SK-N-MC (cell line): ENCODE results near the gene C1orf116.

ENCODE experiments used
- DNase-seq: peaks from one replicate; pipeline ENCODE4 v3.0.0-alpha.2; 2011; ENCODE audit warnings: low read depth, low spot score
- H3K27ac ChIP-seq: fragments of 200-600 bp; sonication (generic); 2 replicates; pipeline ENCODE4 v1.5.1; 2016; ENCODE audit warnings: mixed run types
- H3K36me3 ChIP-seq: fragments of 200-600 bp; sonication (generic); 2 replicates; pipeline ENCODE4 v1.6.1; 2017; ENCODE audit warnings: antibody characterized with exemption, low read length, mixed read lengths; ENCODE audit not compliant: insufficient read depth
- H3K4me3 ChIP-seq: fragments of 200-600 bp; sonication (generic); 2 replicates; pipeline ENCODE4 v1.5.1; 2016
- H3K9ac ChIP-seq: fragments of 200-600 bp; sonication (generic); 2 replicates; pipeline ENCODE4 v1.8.0; 2017; ENCODE audit warnings: mixed run types, mixed read lengths; ENCODE audit not compliant: insufficient read length
- H3K9me3 ChIP-seq: fragments of 200-600 bp; sonication (generic); 2 replicates; pipeline ENCODE4 v1.6.1; 2017; ENCODE audit warnings: low read depth, mild to moderate bottlenecking, antibody characterized with exemption, low read length, moderate library complexity, mixed read lengths
- EZH2 ChIP-seq: fragments of 200-600 bp; sonication (generic); IDR thresholded peaks from one replicate; pipeline ENCODE4 v1.6.1; 2017; ENCODE audit warnings: antibody characterized with exemption
- FOXP2 ChIP-seq: optimal IDR thresholded peaks from 2 replicates; pipeline ENCODE3; 2011; ENCODE audit warnings: mild to moderate bottlenecking, moderate library complexity; ENCODE audit not compliant: insufficient read depth; ENCODE audit errors: extremely low read length, control extremely low read depth
- POLR2AphosphoS5 ChIP-seq: IDR thresholded peaks from 2 replicates; pipeline ENCODE4 v1.6.1; 2012; ENCODE audit warnings: mild to moderate bottlenecking, low read depth, low read length, borderline replicate concordance

The C1orf116 gene

GRCh38 chr1:207027206-207027777 lies 5.3 kb downstream of the C1orf116 start:
- H3K27ac ChIP-seq, result no peak overlapping the region
- no peaks in the 10 kb centered on the region for H3K36me3 ChIP-seq
- no peak overlapping the region for H3K4me3 ChIP-seq
- no peak for DNase-seq
- no peak overlapping the region for H3K9ac ChIP-seq
- no peaks in the 10 kb centered on the region for H3K9me3 ChIP-seq
- no peak for TF ChIP-seq FOXP2
- TF ChIP-seq EZH2, result no peak
- TF ChIP-seq POLR2AphosphoS5, result no peak

GRCh38 chr1:207026104-207026534 lies 6.4 kb downstream of the C1orf116 start:
- Histone ChIP-seq H3K4me3 (no peak overlapping the region), H3K9ac (no peak overlapping the region), H3K27ac (no peak overlapping the region), H3K9me3 (no peaks in the 10 kb centered on the region), H3K36me3 (no peaks in the 10 kb centered on the region)
- TF ChIP-seq EZH2 (no peak), FOXP2 (no peak), POLR2AphosphoS5 (no peak)
- no peak for DNase-seq

GRCh38 chr1:207025146-207025880 lies 7.2 kb downstream of the C1orf116 start:
- Histone ChIP-seq H3K36me3 (no peaks in the 10 kb centered on the region), H3K27ac (0 out of 2 replicates have a peak overlapping the region, but pooled peaks have one; percentile 50), H3K4me3 (no peak overlapping the region), H3K9ac (no peak overlapping the region), H3K9me3 (no peaks in the 10 kb centered on the region)
- TF ChIP-seq POLR2AphosphoS5, result no peak
- TF ChIP-seq EZH2, result no peak
- TF ChIP-seq FOXP2, result no peak
- no peak for DNase-seq

GRCh38 chr1:207024202-207025145 lies 8.1 kb downstream of the C1orf116 start:
- TF ChIP-seq EZH2, result no peak
- no peak for TF ChIP-seq POLR2AphosphoS5
- no peak for TF ChIP-seq FOXP2
- no peaks in the 10 kb centered on the region for H3K9me3 ChIP-seq
- H3K36me3 ChIP-seq, result no peaks in the 10 kb centered on the region
- H3K27ac ChIP-seq, result no peak overlapping the region
- DNase-seq, result no peak
- H3K9ac ChIP-seq, result no peak overlapping the region
- no peak overlapping the region for H3K4me3 ChIP-seq

- no peak overlapping the region for H3K27ac ChIP-seq
- H3K36me3 ChIP-seq, result no peaks in the 10 kb centered on the region
- no peak overlapping the region for H3K4me3 ChIP-seq
- no peaks in the 10 kb centered on the region for H3K9me3 ChIP-seq
- H3K9ac ChIP-seq, result no peak overlapping the region
- DNase-seq, result no peak
- TF ChIP-seq EZH2 (no peak), FOXP2 (no peak), POLR2AphosphoS5 (no peak)
Measured at GRCh38 chr1:207022996-207023679, 9.4 kb downstream of the C1orf116 start.

- Histone ChIP-seq H3K4me3 (no peak overlapping the region), H3K27ac (no peak overlapping the region), H3K9me3 (no peaks in the 10 kb centered on the region), H3K36me3 (no peaks in the 10 kb centered on the region), H3K9ac (no peak overlapping the region)
- no peak for DNase-seq
- no peak for TF ChIP-seq POLR2AphosphoS5
- no peak for TF ChIP-seq EZH2
- TF ChIP-seq FOXP2, result no peak
Measured at GRCh38 chr1:207021876-207022596, 10.5 kb downstream of the C1orf116 start.

GRCh38 chr1:207021139-207021861 lies 11.3 kb downstream of the C1orf116 start:
- H3K4me3 ChIP-seq, result no peak overlapping the region
- no peaks in the 10 kb centered on the region for H3K36me3 ChIP-seq
- no peak overlapping the region for H3K27ac ChIP-seq
- DNase-seq, result no peak
- TF ChIP-seq FOXP2 (no peak), POLR2AphosphoS5 (no peak), EZH2 (no peak)
- no peaks in the 10 kb centered on the region for H3K9me3 ChIP-seq
- H3K9ac ChIP-seq, result no peak overlapping the region
